Measurements from ENCODE around the gene AADAC.

AADAC gene

DNA sequence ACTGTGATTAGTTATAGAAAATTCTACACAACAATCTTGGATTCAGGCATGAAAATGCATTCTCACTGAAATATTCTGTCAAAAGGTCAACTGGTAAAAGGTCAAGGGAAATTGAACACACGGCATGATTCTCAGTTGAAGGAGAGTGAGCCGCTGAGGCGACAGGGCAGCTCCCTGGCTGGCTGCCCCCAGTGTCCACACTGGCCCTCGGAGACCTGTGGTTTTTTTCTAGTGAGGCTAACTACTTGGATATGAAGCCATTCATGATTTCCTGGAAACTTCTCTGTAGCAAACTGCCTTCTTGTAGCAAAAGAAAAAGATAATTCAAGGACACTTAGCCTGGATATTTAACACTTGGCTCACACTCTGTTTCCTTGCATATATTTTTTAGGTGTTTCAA is 43.0 kb upstream of the AADAC start:
- TF ChIP-seq TAF1 (IDR thresholded peaks at IDR 0.05; ENCODE audit: borderline replicate concordance, insufficient read depth, low read length) (no peak), POLR2AphosphoS5 (IDR thresholded peaks at IDR 0.05; ENCODE audit: low read depth, low read length) (no peak), FOXP2 (optimal IDR thresholded peaks at IDR 0.05; ENCODE audit: borderline replicate concordance, extremely low read depth, extremely low read length, insufficient read depth) (no peak), SIN3A (IDR thresholded peaks at IDR 0.05; ENCODE audit: borderline replicate concordance, insufficient read depth, low read length) (no peak)
- TF ChIP-seq, protein P1, sequence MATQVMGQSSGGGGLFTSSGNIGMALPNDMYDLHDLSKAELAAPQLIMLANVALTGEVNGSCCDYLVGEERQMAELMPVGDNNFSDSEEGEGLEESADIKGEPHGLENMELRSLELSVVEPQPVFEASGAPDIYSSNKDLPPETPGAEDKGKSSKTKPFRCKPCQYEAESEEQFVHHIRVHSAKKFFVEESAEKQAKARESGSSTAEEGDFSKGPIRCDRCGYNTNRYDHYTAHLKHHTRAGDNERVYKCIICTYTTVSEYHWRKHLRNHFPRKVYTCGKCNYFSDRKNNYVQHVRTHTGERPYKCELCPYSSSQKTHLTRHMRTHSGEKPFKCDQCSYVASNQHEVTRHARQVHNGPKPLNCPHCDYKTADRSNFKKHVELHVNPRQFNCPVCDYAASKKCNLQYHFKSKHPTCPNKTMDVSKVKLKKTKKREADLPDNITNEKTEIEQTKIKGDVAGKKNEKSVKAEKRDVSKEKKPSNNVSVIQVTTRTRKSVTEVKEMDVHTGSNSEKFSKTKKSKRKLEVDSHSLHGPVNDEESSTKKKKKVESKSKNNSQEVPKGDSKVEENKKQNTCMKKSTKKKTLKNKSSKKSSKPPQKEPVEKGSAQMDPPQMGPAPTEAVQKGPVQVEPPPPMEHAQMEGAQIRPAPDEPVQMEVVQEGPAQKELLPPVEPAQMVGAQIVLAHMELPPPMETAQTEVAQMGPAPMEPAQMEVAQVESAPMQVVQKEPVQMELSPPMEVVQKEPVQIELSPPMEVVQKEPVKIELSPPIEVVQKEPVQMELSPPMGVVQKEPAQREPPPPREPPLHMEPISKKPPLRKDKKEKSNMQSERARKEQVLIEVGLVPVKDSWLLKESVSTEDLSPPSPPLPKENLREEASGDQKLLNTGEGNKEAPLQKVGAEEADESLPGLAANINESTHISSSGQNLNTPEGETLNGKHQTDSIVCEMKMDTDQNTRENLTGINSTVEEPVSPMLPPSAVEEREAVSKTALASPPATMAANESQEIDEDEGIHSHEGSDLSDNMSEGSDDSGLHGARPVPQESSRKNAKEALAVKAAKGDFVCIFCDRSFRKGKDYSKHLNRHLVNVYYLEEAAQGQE (IDR thresholded peaks at IDR 0.05; ENCODE audit: insufficient read depth in 1 of 2, low read depth in 2 of 2, low read length in 2 of 2): no peak

DNA sequence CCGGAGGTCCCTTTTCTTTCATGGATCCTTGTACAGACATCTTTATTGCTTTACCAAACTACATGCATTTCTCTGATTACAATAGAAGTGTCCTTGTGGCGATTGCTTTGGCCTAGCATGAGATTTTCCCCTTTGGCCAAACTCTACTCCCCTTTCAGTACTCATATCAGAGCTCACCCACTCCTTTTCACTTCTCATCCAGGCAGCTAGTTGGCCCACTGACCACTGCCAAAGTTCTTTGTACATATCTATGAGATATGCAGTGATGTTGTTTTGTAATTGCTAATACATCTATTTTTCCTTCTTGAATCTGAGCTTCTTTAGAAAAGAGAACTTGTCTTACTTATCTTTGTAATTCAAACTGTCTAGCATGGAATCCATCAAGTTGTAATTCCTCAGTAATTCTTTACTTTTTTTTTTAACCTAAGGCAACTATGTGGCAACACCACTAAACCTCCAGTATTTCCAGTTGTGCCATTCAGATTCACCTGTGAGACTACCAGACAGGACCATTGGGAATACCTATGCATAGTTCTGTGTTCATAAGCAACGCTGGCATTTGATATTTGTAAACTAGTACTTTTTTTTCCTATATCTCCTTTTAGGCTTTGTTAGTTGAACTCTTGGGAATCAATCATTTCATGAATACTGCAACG is 41.0 kb upstream of the AADAC start:
- no peak for TF ChIP-seq TAF1 (IDR thresholded peaks at IDR 0.05; ENCODE audit: borderline replicate concordance, insufficient read depth, low read length)

DNA sequence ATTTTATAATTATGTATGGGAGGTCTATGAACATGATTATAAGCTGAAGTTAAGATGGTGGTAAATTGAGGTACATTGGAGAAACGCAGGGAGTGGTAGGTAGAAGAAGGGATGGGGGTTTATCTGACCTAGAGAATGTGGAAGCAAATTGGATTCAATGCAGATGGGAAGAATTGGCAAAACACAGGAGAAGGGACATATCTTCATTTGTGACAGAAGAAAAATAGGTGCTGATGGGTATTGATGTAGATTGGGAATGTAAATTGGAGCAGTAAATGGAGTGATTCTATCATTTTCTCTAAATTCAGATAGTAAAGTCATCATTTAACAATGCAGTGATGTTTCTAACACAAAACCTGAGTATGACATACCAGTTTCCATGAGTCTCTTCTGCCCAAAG is 39.7 kb upstream of the AADAC start:
- TF ChIP-seq TAF1 (IDR thresholded peaks at IDR 0.05; ENCODE audit: borderline replicate concordance, insufficient read depth, low read length): no peak
- no peak for TF ChIP-seq POLR2AphosphoS5 (IDR thresholded peaks at IDR 0.05; ENCODE audit: low read depth, low read length)
- TF ChIP-seq, protein P1 (IDR thresholded peaks at IDR 0.05; ENCODE audit: insufficient read depth in 1 of 2, low read depth in 2 of 2, low read length in 2 of 2): no peak
- no peak for TF ChIP-seq SIN3A (IDR thresholded peaks at IDR 0.05; ENCODE audit: borderline replicate concordance, insufficient read depth, low read length)
- no peak for TF ChIP-seq FOXP2 (optimal IDR thresholded peaks at IDR 0.05; ENCODE audit: borderline replicate concordance, extremely low read depth, extremely low read length, insufficient read depth)

DNA sequence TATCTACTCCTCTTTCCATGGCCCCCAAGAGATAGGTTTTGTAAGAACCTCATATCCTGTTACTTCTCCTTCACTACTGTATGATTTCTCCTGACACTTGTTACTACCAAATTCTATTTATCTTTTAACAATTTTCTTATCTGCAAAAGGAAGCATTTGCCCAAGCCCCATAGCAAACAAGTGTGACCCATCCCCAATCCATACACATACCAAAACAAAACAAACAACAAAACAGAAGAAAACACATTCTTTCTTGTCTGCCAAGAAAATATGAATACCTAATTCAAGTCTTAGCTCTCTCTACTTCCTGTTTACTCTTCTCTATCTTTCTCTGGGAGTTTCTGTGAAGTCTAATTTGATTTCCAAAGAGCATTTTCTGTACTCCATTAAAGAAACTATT is 39.0 kb upstream of the AADAC start:
- TF ChIP-seq, protein P1 (IDR thresholded peaks at IDR 0.05; ENCODE audit: insufficient read depth in 1 of 2, low read depth in 2 of 2, low read length in 2 of 2): no peak
- TF ChIP-seq POLR2AphosphoS5 (IDR thresholded peaks at IDR 0.05; ENCODE audit: low read depth, low read length) (no peak), SIN3A (IDR thresholded peaks at IDR 0.05; ENCODE audit: borderline replicate concordance, insufficient read depth, low read length) (no peak), FOXP2 (optimal IDR thresholded peaks at IDR 0.05; ENCODE audit: borderline replicate concordance, extremely low read depth, extremely low read length, insufficient read depth) (no peak), TAF1 (IDR thresholded peaks at IDR 0.05; ENCODE audit: borderline replicate concordance, insufficient read depth, low read length) (no peak)

DNA sequence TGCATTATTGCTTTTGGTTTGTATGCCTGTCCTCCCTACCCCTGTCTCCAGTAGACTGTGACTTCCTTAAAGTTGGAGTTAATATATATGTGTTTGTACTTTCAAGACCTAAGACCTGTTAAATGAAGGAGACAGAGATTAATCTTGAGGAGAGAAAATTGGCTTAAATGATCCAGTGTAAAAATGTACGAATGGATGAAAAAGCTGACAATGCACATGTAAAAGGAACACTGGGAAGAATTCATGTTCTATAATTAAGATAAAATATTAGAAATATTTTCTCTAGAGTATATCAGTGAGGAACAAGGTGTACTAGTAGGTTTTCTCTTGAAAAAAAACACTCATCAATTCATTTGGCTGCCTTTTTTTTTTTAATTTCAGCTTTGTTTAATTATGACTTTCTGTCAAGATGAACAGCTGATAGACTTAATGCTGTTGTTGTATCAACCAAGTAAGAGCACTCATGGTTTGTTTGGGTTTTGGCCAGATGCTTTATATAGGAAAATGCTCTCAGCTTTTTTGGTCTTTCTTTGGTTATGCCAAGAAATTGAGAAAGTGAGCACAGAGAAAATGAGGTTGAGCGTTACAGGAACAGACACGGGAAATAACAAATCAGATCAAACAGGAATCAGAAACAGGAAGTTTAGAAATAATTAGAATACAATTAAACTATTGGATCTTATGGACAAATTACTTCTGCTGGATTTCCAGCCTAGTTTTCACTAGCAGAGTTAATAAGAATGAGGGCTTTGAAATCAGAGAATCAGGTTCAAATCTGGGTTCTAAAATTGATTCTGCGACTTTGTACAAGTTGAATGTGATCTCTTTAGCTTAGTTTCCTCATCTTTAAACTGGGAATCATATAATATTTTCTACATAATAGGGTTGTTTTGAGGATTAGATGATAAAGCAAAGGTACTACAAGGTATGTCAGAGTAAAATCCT is 38.3 kb upstream of the AADAC start:
- TF ChIP-seq POLR2AphosphoS5 (IDR thresholded peaks at IDR 0.05; ENCODE audit: low read depth, low read length): no peak
- TF ChIP-seq, protein P1 (IDR thresholded peaks at IDR 0.05; ENCODE audit: insufficient read depth in 1 of 2, low read depth in 2 of 2, low read length in 2 of 2): no peak
- TF ChIP-seq SIN3A (IDR thresholded peaks at IDR 0.05; ENCODE audit: borderline replicate concordance, insufficient read depth, low read length): no peak
- TF ChIP-seq FOXP2 (optimal IDR thresholded peaks at IDR 0.05; ENCODE audit: borderline replicate concordance, extremely low read depth, extremely low read length, insufficient read depth): no peak
